Activated naive CD4-positive, alpha-beta T cell treated with Interleukin-2 at 50 U/mL for 16 hours (primary cell): ENCODE measurements around the gene CAND2.
A peak's percentile ranks its signal among the peaks of the same experiment; 100 is the strongest.
"Not testable (repeated sequence)": the region's sequence is repeated elsewhere in the genome, so short reads cannot be mapped to it uniquely, and the experiment has no call there.

Source experiments
- DNase-seq: peaks from one replicate; pipeline ENCODE4 v3.0.0-alpha.2; 2020

The CAND2 gene

DNA sequence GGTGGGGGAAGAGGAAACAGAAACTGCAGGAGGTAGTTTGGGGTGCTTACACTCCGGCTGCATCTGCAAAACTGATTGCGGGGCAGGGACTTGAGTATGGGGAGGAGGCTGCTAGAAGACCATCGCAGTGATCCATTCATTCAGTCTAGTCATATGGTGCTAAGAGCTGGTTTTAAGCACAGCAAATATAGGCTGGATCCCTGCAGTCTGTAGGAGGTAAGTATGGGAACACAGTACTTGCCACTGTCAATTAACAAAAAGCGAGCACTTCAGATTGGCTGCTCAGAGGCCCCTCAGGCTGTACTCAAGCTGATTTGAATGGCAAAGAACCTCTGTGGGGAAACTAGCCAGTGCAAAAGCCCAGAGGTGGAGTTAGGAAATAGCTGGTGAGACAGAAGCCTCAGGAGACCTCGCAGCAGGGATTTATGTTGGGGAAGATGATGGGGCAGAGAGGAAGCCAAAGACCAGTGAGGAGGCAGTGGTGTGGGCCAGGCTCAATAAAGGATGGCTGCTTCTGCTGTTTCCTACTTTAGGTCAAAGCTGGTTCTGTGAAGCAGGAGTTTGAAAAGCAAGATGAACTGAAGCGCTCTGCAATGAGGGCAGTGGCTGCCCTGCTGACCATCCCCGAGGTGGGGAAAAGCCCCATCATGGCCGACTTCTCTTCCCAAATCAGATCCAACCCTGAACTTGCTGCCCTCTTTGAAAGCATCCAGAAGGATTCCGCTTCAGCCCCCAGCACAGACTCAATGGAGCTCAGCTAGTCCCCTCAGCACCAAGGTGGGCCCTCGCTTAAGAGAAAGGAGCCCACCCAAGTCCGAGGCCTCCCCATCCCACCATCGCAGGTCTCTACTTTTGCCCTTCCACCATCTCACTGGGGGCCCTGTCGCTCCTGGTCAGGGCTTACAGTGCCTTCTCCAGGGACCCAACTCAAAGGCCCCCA lies 37.0 kb downstream of the CAND2 start:
- DNase-seq = no peak

DNA sequence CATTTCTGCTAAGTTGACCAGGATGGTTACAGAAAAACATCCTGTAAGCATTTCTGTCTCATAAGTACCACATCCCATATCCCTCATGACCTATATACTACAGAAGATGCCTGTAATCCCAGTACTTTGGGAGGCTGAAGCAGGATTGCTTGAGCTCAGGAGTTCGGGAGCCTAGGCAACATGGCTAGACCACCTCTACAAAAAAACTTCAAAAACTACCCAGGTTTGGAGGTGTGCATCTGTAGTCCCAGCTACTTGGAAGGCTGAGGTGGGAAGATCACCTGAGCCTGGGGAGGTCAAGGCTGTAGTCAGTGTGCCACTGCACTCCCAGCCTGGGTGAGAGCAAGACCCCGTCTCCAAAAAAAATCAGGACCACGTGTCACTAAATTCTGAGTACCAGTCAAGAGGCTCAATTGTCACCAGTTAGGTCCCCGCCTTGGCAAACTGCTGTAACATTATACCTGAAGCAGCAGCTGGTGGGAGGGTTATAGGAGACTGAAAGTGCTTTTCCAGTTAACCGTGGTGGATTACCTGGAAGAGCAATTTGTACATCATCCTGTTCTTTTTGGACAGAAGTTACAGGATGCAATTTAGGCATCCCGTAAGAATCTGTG lies 38.7 kb downstream of the CAND2 start:
- no peak for DNase-seq

DNA sequence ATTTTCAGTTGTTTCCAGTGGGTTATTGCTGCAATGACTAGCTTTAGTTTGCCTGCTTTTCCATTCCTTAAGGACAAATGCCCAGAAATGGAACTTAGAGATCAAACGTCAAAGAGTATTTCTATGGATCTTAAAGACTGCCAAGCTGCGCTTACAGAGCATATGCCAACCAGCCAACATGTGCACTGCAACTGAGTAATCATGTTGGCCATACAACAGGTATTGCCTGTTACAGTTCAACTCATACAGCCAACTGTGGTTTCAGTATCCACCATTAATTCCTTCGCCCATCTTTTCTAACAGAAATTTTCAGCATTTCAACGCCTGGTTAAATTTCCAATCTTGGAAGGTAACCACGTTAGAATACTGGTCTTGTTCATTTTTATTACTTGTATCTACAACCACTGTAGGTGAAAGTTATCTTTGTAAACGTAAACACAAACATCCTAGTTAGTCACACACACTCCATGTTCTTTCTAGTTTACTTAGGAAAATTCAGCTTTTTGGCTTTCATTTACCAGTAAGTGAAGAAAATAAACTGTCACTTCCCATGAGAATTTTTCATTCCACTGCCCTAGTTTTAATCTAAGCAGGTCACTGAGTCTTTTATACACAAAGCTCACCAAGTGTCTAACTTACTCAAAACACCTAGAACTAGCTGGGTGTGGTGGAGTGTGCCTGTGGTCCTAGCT lies 41.0 kb downstream of the CAND2 start:
- DNase-seq = no peak

DNA sequence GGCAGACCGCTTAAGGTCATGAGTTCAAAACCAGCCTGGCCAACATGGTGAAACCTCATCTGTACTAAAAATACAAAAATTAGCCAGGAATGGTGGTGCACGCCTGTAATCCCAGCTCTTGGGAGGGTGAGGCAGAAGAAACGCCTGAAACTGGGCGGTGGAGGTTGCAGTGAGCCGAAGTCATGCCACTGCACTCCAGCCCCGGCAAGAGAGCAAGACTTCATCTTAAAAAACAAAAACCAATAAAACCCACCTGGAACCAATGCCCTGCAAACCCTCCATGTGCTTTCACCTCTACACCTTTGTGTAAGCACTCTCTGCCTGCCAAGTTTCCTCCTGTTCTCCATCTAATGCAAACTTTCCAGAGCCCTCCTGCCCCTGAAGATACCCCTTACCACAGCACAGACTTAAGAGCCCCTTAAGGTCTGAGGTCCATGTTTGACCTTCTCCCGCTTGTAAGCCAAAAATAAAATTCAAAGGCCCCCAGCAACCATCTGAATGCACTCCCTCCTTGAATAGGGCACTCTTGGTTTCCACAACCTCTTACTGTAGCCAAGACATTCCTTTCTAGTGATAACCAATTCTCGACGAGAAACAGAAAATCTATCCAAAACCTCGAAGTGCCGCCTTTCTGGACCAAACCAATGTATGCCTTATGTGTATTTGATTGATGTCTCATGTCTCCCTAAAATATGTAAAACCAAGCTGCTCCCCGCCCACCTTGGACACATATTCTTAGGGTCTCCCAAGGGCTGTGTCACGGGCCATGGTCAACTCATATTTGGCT lies 41.9 kb downstream of the CAND2 start:
- DNase-seq = no peak

DNA sequence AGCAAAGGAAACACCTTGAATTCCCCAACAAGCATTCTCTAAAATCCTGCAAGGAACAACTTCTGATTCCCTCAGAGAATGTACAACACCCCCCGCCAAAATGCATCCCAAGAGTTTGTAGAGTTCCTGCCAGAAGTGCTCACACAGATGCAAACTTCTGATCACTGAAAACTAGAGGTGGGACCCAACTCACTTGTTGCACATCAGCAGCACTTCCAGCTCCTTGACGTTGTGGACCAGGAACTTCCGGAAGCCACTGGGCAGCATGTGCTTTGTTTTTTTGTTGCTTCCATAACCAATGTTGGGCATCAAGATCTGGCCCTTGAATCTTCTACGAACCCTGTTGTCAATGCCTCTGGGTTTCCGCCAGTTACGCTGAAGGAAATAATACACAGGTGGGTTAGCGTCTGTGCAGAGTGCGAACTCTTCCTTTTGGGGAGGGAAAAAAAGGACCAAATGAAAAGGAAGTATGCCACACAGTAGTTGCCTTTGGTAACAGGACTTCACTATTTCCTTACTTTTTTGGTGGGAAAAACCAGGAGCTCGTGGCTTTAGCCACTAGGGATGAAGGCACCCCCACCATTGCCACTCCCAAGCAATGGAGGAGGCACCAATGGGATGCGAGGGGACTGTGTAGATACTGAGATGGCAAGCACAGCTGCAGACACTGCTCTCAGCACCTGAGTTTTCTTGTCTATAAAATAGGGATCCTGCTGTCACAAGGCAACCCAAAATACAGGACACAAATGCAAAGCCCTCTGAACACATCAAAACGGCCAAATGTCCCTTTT lies 42.9 kb downstream of the CAND2 start:
- no peak for DNase-seq

DNA sequence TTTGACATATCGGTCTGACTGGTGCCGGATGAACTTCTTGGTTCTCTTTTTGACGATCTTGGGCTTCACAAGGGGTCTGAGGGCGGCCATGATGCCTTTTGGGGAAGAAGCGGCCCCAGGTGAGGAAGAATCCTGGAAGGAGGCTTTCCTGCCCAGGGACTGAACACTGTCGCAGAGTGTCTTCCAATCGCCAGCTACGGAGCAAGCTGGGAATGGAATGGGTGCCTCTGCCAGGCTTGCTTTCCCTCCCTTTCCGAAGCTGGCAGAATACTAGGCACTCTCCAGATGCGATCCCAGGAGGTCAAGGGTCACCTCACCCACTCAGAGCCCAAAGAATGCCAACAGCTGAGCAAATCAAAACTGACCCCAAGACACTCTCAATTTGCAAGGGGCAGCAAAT lies 43.7 kb downstream of the CAND2 start:
- not testable (repeated sequence) for DNase-seq

DNA sequence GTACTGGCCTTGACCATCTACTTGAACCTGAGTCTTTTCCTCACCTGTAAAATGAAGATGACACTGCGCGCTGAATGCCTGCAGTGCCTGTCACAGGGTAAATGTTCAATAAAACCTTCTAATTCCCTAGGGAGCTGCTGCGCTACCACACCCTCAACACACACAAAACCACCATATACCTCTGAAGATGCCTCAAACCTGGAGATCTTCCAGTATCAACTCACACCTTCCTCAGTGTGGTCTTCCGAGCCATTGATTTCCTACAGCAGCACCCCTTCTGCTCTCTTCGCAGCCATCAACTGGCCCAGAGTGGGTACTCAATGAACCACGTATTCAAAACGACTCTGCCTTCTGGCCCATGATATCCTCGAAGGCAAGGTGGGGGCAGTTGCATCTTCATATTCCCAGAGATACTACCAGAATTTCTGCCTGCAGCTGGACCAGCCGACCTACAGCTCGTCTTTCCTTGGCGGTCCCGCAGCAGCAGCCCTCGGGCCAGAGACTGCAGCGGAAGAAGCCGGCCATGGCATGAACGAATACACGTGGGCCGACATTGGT lies 44.2 kb downstream of the CAND2 start:
- DNase-seq = no peak

DNA sequence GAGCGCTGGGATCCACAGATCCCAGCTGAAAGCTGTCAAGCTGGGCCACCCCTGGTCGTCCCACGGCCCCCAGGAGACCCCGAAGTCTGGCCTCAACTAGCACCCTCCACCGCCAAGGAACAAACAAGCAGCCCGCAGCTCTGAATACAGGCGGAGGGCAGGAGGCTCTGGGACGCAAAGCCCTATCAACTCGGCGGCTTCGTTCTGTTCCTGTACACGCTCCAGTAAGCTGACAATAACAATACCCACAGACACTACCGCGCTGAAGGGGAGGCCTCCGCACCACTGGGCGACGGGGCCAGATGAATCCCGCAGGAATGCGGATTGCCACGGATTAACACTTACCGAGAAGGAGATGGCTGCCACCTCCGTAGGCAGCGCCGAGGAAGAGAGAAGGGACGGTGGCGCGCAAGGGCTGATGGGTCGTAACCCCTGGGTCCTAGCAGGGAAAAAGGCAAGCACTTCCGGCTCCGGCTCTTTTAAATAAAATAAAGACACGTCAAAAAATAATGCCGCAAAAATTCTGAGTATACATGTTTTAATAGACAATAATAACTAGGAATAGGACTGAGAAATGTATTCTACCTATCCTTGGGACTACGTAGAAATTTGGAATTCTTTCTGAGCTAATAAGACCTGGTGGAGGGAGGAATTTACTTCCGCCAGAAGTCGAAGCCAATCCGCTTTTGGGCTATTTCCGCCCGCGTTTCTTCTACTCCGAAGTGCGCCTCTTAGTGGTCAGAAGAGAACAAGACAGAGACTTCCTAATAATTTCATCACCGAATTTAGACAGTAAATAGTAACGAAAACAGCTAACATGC lies 44.9 kb downstream of the CAND2 start, which contains the start of gene RPL32:
RPL32 (minus strand) TSS at position 417 of the 821 bp plus-strand sequence. CDS start 1,328 bp downstream, outside the sequence.
- DNase-seq = peak; percentile 86

DNA sequence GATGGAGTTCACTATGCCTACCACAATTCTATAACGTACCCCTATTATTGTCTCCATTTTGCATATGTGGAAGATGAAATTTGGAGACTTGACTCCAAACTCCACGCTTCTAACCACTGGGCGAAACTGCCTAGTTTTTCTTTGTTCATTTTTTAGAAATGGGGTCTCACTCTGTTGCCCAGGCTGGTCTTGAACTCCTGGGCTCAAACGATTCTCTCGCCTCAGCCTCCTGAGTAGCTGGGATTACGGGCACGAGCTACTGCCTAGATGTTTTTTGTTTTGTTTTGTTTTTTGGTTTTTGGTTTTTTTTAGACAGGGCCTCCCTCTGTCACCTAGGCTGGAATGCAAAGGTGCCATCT lies 45.5 kb downstream of the CAND2 start:
- no peak for DNase-seq

DNA sequence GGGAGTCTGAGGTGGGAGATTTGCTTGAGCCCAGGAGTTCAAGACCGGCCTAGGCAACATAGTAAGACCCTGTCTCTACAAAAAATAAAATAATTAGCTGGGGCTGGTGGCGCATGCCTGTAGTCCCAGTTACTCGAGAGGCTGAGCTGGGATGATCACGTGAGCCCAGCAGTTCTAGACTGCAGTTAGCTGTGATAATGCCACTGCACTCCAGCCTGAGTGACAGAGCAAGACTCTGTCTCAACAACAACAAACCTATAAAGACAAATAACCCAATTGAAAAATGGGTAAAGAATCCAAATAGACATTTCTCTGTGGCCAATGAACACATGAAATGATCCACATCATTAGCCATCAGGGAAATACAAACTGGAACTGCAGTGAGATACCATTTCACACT lies 46.0 kb downstream of the CAND2 start:
- no peak for DNase-seq

DNA sequence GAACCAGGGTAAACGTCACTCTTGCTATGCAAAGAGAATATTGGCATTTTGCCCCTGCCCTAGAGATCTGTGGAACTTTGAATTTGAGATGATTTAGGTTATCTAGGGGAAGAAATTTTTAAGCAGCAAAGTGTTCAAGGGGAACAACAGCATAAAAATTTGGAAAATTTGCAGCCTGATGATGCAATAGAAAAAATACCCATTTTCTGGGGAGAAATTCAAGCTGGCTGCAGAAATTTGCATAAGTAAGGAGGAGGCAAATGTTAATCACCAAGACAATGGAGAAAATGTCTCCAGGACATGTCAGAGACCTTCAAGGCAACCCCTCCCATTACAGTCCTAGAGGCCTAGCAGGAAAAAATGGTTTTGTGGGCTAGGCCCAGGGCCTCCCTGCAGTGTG lies 49.3 kb downstream of the CAND2 start:
- no peak for DNase-seq

DNA sequence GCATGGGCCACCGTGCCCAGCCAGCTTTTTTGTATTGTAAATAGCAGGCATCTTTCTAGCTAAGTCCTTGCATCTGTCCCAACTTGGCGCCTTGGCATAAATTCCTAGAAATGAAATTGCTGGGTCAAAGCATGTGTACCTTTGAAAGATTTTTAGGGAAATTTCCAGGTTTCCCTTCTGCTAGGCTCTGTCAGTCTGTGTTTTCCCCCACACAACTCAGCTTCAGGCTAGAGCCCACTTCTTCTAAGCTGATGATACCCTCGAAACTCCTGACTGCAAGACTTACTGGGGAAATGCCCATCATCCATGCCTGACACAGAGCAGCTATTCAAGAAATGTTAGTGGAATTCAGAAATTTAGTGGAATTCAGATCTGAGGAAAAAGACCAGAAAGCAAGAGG lies 55.7 kb downstream of the CAND2 start:
- no peak for DNase-seq

DNA sequence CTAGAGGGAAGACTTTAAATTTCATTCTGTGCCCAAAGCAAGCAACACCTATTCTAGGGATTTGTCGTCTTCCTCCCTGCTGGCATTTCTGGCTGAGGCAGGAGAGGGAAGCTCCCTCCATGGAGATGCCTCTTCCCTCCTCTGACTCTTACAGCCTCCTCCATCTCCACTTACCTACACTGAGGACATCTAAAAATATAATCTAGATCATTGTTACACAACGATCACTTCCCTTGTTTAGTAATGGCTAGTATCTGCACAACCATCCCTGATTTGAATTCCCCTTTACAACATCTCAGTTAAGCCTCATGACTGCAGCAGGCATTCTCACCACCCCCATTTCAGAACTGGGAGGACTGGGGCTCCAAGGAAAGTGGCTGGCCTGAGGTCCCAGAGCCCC lies 57.4 kb downstream of the CAND2 start:
- DNase-seq = not testable (repeated sequence)

DNA sequence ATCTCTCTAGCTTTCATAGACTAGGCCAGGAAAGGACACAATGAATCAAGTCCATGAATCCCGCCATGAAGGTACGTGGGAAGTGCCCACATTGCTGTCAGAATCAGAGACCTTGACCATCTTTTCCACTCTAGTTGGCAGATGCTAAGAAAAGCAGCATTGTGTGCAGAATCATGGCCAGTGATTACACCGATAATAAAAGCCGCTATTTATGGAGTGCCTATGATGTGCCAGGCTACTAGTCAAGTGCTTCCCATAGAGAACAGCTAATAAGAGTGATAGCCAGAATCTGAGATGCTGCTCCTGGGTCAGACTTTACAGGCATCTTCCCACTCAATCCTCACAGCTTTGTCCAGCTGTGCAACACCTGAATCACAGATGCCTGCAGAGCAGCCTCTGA lies 58.1 kb downstream of the CAND2 start:
- no peak for DNase-seq

DNA sequence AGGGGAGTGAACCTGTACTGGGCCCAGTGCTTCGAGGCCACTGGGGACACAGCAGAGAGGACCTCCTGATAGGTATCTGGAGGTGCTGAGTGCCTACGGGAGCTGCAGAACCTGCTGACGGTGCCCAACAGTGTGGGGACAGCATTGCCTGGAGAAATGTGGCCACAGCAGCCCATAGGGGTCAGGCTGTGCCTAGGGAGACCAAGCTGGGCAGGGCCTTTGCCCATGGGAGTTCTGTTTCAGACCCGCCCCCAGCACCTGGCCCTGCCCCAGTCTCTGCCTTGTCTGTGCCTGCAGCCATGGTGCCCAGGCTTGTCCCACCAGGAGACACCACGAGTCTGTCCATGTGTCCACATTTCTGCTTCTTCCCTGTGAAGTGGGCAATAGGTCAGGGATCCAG lies 60.1 kb downstream of the CAND2 start:
- no peak for DNase-seq

DNA sequence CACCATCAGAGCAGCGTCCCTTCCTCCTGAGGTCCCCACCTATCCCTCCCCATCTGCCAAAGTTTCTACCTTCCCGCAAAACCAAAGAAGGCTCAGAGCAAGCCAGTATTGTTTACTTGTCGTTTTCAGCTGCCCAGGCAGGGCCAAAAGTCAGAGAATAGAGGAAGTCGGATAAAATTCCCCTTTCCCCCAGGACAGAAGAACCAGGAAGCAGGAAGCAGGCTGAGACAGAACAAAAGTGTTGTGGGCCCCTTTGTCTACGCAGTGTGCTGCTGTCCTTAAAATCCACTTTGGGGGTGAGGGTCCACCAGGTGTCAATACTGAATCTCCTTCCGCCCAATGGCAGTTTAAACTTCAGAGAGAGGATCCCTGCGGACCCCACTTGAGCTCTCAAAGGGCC lies 63.4 kb downstream of the CAND2 start:
- DNase-seq = no peak

DNA sequence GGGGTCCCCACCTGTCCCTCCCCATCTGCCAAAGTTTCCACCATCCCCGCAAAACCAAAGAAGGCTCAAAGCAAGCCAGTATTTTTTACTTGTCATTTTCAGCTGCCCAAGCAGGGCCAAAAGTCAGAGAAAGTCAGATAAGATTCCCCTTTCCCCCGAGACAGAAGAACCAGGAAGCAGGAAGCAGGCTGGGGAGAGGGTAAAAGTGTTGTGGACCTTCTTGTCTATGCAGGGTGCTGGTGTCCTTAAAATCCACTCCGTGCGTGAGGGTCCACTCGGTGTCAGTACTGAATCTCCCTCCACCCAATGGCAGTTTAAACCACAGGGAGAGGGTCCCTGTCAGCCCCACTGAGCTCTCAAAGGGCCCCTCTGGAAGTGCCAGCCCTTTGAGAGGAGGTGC lies 65.1 kb downstream of the CAND2 start:
- no peak for DNase-seq

DNA sequence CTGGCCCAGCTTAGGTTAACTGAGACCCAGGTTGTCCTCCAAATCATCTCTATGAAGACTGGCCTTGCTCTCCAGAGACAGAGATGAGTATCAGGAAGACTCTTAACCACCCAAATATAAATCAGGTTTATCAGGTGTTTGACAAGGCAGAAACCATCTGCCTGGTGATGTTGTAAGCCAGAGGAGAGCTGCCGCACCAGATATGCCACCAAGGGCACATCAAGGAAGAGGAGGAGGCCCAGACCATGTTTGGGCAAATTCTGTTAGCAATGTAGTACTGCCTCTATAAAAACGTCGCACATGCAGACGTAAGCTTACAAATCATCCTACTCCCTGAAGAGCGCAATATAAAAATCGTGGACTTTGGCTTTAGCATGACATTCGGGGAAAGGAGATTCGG lies 65.9 kb downstream of the CAND2 start:
- no peak for DNase-seq

DNA sequence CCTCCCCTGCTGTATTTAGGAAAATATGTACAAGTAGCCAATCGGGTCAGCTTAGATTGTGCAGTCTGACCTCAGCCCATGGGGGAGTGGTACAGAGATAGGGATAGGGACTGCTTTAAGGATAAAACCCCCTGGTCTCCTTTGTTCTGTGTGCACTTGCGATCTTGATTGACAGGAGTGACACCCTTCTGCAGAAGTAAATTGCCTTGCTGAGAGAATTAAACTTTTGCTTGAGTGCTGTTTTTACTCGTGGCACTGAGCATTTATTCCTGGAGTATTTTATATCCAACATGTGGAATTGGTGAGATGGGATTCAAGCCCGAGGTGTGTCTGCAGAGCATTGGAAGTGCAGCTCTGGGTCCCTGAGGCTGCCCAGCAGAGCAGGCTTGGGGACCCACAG lies 68.8 kb downstream of the CAND2 start:
- no peak for DNase-seq

DNA sequence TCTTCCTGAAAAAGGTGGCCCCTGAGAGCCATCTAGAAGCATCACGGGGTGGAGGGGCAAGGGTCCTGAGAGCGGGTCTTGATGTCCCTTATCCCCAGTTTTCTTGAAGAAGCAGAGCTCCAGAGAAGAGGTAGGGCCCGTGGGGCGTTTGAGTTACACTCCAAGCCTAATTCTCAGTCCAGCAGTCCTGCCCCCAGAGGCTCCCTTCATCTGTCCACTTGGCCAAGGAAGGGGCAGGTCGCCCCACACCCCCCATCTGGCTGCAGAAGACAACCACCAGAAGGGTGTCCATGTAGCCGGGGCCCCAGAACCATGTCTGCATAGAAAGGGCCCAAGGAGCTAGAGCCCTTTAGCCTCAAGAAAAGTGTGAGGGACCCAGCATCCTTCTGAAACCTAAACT lies 70.4 kb downstream of the CAND2 start:
- DNase-seq = no peak
